Endometrium (tissue), 2 donors: ENCODE data around the gene TBC1D22A.

Experiments
- FAIRE-seq: peaks from 2 replicates; lab custom pipeline; 2012; peaks lifted over from hg19 to GRCh38; lab: Jason Lieb, UNC
- donor health status: control.
- donor health status: control.

TBC1D22A gene

GRCh38 chr22:47143249-47143938 lies 380.9 kb downstream of the TBC1D22A start:
- no peak for FAIRE-seq

GRCh38 chr22:47144076-47144765 lies 381.8 kb downstream of the TBC1D22A start:
- FAIRE-seq, result no peak

GRCh38 chr22:47144791-47145425 lies 382.5 kb downstream of the TBC1D22A start:
- no peak for FAIRE-seq

- FAIRE-seq, result no peak
Measured at GRCh38 chr22:47145883-47146282, 383.4 kb downstream of the TBC1D22A start.

- no peak for FAIRE-seq
Measured at GRCh38 chr22:47146391-47146790, 383.9 kb downstream of the TBC1D22A start.

- no peak for FAIRE-seq
Measured at GRCh38 chr22:47146941-47147340, 384.5 kb downstream of the TBC1D22A start.

GRCh38 chr22:47147572-47147971 lies 385.1 kb downstream of the TBC1D22A start:
- FAIRE-seq, result no peak

GRCh38 chr22:47148510-47148909 lies 386.1 kb downstream of the TBC1D22A start:
- no peak for FAIRE-seq

GRCh38 chr22:47148956-47149728 lies 386.7 kb downstream of the TBC1D22A start:
- no peak for FAIRE-seq

- FAIRE-seq, result no peak
Measured at GRCh38 chr22:47149976-47150375, 387.5 kb downstream of the TBC1D22A start.

- FAIRE-seq, result no peak
Measured at GRCh38 chr22:47150426-47150825, 388.0 kb downstream of the TBC1D22A start.

GRCh38 chr22:47151064-47151463 lies 388.6 kb downstream of the TBC1D22A start:
- no peak for FAIRE-seq

- no peak for FAIRE-seq
Measured at GRCh38 chr22:47151490-47151889, 389.0 kb downstream of the TBC1D22A start.

GRCh38 chr22:47152236-47152635 lies 389.8 kb downstream of the TBC1D22A start:
- no peak for FAIRE-seq

- FAIRE-seq, result no peak
Measured at GRCh38 chr22:47152938-47153337, 390.5 kb downstream of the TBC1D22A start.

GRCh38 chr22:47153854-47154525 lies 391.5 kb downstream of the TBC1D22A start:
- no peak for FAIRE-seq

- no peak for FAIRE-seq
Measured at GRCh38 chr22:47154621-47155081, 392.2 kb downstream of the TBC1D22A start.

- no peak for FAIRE-seq
Measured at GRCh38 chr22:47155131-47155885, 392.9 kb downstream of the TBC1D22A start.

GRCh38 chr22:47155912-47156311 lies 393.5 kb downstream of the TBC1D22A start:
- FAIRE-seq, result no peak

- no peak for FAIRE-seq
Measured at GRCh38 chr22:47156352-47157092, 394.1 kb downstream of the TBC1D22A start.

GRCh38 chr22:47157093-47157420 lies 394.6 kb downstream of the TBC1D22A start:
- no peak for FAIRE-seq
